Neural crest cell (in vitro differentiated cells): ENCODE measurements around the gene CREB5. TPM values are rescaled to one million over a fixed set of nuclear protein-coding genes. Genes with fewer than 3 reads are reported as not detected.

Experiments used
- DNase-seq: peaks from one replicate; pipeline ENCODE4 v3.0.0; 2021; ENCODE audit warnings: low read depth, mixed read lengths, low spot score
- H3K27ac Mint-ChIP-seq: one replicate; pipeline ENCODE4 v1.8.0; 2021; ENCODE audit warnings: mild to moderate bottlenecking, mixed read lengths; ENCODE audit not compliant: unreplicated experiment
- H3K27me3 Mint-ChIP-seq: 2 replicates; pipeline ENCODE4 v1.8.0; 2021; ENCODE audit warnings: low read depth, mild to moderate bottlenecking, mixed read lengths
- H3K36me3 Mint-ChIP-seq: 2 replicates; pipeline ENCODE4 v1.8.0; 2021; ENCODE audit warnings: low read depth, mild to moderate bottlenecking, mixed read lengths
- H3K4me1 Mint-ChIP-seq: 2 replicates; pipeline ENCODE4 v1.8.0; 2021; ENCODE audit warnings: mixed read lengths
- H3K4me3 Mint-ChIP-seq: one replicate; pipeline ENCODE4 v1.8.0; 2021; ENCODE audit warnings: mild to moderate bottlenecking, mixed read lengths
- H3K9me3 Mint-ChIP-seq: 2 replicates; pipeline ENCODE4 v1.8.0; 2021; ENCODE audit warnings: mixed read lengths
- total RNA-seq: library from RNA; stranded (reverse); gene quantifications from 2 replicates; pipeline ENCODE4 v1.2.1, GENCODE V29; 2021
- TF ChIP-seq, protein P1 (sequence below): fragments of 200-600 bp; sonication (generic); conservative IDR thresholded peaks from 2 replicates; pipeline ENCODE4 v1.5.0; 2021; ENCODE audit warnings: antibody characterized with exemption, mild to moderate bottlenecking

The CREB5 gene
- total RNA-seq, 1 donor from 2014 or later: 8.3 TPM

DNA sequence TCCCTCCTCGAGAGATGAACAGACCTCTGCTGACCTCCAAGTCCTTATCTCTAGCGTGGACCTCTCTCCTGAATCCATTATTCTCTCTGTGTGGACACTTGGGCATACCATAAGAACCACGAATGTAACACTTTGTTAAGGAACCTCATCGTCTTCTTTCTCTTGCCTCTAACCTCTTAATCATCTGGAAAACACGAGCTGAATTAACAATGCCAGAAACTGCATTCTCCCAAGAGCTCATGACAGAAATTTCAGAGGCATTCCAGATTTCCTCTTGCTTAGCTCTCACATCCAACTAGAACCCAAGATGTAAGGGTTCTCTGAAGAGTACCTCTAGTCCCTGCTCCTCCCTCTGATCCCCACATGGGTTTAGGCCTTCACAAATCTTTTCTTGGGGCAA lies 444.3 kb downstream of the CREB5 start:
- Mint-ChIP-seq H3K27me3 (peaks cover 24% of the 10 kb centered on the region), H3K27ac (no peak overlapping the region), H3K9me3 (no peaks in the 10 kb centered on the region), H3K4me3 (no peak overlapping the region), H3K4me1 (peaks cover 11% of the 10 kb centered on the region), H3K36me3 (no peaks in the 10 kb centered on the region)
- TF ChIP-seq, protein P1, sequence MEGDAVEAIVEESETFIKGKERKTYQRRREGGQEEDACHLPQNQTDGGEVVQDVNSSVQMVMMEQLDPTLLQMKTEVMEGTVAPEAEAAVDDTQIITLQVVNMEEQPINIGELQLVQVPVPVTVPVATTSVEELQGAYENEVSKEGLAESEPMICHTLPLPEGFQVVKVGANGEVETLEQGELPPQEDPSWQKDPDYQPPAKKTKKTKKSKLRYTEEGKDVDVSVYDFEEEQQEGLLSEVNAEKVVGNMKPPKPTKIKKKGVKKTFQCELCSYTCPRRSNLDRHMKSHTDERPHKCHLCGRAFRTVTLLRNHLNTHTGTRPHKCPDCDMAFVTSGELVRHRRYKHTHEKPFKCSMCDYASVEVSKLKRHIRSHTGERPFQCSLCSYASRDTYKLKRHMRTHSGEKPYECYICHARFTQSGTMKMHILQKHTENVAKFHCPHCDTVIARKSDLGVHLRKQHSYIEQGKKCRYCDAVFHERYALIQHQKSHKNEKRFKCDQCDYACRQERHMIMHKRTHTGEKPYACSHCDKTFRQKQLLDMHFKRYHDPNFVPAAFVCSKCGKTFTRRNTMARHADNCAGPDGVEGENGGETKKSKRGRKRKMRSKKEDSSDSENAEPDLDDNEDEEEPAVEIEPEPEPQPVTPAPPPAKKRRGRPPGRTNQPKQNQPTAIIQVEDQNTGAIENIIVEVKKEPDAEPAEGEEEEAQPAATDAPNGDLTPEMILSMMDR: no peak
- DNase-seq: no peak

DNA sequence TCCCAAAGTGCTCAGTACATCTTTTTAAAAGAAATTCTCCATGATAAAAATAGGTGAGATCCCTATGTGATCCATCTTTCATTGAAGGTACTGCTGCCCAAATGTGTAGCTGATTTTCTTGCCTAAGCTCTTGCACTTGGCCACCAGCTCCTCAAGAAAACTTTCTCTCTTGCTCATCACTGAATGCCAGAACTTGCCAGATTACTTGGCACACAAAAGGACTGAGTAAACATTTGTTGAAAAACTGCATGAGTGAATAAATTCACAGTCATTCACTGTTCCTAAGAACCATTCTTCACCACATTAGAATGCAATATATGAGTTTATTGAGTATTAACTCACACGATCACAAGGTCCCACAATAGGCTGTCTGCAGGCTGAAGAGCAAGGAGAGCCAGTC lies 445.9 kb downstream of the CREB5 start:
- Mint-ChIP-seq H3K4me1 (peaks cover 10% of the 10 kb centered on the region), H3K4me3 (no peak overlapping the region), H3K27me3 (peaks cover 11% of the 10 kb centered on the region), H3K27ac (no peak overlapping the region), H3K9me3 (no peaks in the 10 kb centered on the region), H3K36me3 (no peaks in the 10 kb centered on the region)
- TF ChIP-seq, protein P1: no peak
- no peak for DNase-seq

DNA sequence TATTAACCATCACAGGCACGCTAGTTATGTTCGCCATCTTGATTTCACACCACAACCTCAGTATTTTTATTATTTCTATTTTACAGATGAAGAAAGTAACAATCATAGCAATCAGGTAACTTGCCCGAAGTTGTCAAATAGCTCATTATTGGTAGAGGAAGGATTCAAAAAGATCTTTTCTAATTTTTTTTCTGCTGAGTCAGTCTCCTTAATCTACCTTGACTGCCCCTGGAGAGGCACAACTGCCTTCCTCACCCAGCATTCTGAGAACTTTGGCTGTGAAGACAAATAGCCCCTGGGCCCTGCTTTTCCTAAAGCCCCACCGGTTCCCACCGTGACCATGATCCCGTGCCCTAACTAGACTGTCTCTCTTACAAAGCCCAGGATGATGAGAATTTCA lies 446.6 kb downstream of the CREB5 start:
- no peaks in the 10 kb centered on the region for H3K9me3 Mint-ChIP-seq
- H3K4me1 Mint-ChIP-seq: peaks cover 5% of the 10 kb centered on the region
- peaks cover 5% of the 10 kb centered on the region for H3K27me3 Mint-ChIP-seq
- no peak for DNase-seq
- no peaks in the 10 kb centered on the region for H3K36me3 Mint-ChIP-seq
- H3K27ac Mint-ChIP-seq: no peak overlapping the region
- TF ChIP-seq, protein P1: no peak
- H3K4me3 Mint-ChIP-seq: no peak overlapping the region

DNA sequence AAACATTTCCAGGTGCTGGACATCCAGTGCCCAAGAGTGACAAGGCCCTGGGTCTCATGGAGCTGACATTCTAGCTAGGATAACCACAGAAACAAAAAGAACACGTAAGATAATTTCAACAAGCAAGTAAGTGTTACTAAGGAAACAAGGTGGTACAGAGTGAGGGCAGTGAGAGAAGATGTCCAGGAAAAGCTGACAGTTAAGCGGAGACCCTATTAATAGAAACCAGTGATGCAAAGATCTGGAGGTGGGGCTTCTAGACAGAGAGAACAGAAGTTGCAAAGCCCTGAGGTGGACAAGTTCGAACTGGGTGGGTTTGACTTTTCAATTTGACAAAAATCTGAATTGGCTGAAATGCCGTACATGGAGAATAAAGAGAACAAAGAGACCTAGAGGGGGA lies 449.5 kb downstream of the CREB5 start:
- no peaks in the 10 kb centered on the region for H3K27me3 Mint-ChIP-seq
- no peaks in the 10 kb centered on the region for H3K36me3 Mint-ChIP-seq
- no peak overlapping the region for H3K4me3 Mint-ChIP-seq
- no peaks in the 10 kb centered on the region for H3K9me3 Mint-ChIP-seq
- TF ChIP-seq, protein P1: no peak
- H3K4me1 Mint-ChIP-seq: no peaks in the 10 kb centered on the region
- no peak for DNase-seq
- no peak overlapping the region for H3K27ac Mint-ChIP-seq

DNA sequence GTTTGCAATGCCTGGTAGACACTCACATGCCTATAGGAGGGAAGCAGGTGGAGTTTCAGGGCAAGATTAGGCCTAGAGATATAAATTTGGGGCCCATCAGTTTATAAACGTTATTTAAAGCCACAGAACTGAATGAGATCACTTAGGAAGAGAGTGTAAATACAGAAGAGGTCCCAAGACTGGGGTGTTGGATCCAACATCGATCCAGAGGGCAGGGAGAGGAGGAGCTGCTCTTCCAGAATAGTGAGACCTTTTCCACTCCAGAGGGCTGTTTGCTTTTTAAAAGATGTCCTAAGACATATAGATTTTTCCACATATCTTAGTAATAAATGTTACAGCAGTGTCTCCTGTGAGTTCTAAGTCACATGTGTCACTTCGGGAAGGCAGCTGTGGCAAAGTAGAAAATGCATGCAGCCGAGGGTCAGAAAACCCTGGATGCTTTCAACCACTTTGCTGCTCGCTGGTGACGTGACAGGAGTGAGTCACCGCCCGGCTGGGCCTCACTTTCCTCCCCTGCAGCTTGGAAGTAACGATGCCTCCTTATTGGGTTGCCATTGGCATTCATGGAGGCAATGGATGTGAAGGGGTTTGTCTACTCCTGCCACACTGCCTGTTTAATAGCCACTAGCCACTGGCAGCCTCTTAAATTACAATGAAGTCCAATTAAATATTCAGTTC lies 450.4 kb downstream of the CREB5 start:
- no peak overlapping the region for H3K27ac Mint-ChIP-seq
- no peaks in the 10 kb centered on the region for H3K4me1 Mint-ChIP-seq
- H3K27me3 Mint-ChIP-seq: no peaks in the 10 kb centered on the region
- no peaks in the 10 kb centered on the region for H3K36me3 Mint-ChIP-seq
- no peak overlapping the region for H3K4me3 Mint-ChIP-seq
- H3K9me3 Mint-ChIP-seq: no peaks in the 10 kb centered on the region
- TF ChIP-seq, protein P1: no peak
- no peak for DNase-seq
